Body of pancreas (tissue), 4 donors: Measurements from ENCODE around the gene CD22.

Source experiments
- POLR2A ChIP-seq, 3 donors: fragments of 450-650 bp; IDR thresholded peaks; one replicate each; pipeline ENCODE4 v1.6.1; 2016; ENCODE audit warnings: antibody characterized with exemption in 3 of 3, mild to moderate bottlenecking in 2 of 3
- TF ChIP-seq, protein P1 (sequence below), 7 experiments: fragments of 450-650 bp in 4 of 7; fragments of 200-600 bp in 3 of 7; sonication (generic) in 3 of 7; IDR thresholded peaks; one replicate each; pipeline ENCODE4 v1.5.1; 2016 to 2019; ENCODE audit warnings: antibody characterized with exemption in 7 of 7

DNA sequence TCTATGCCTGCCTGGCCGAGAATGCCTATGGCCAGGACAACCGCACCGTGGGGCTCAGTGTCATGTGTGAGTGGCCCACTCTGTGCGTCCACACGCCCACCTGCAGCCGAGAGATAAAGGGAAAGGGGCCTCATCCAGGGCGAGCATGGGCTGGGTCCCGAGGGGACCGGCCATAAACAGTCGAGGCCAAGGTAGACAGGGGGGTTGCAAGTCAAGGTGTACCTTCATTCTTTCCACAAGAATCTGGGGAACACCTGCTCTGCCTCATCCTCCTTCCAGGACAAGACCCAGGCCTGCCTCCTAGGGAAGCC lies 28.7 kb upstream of the CD22 start:
- TF ChIP-seq POLR2A (IDR thresholded peaks at IDR 0.05): no peak
- TF ChIP-seq, protein P1, sequence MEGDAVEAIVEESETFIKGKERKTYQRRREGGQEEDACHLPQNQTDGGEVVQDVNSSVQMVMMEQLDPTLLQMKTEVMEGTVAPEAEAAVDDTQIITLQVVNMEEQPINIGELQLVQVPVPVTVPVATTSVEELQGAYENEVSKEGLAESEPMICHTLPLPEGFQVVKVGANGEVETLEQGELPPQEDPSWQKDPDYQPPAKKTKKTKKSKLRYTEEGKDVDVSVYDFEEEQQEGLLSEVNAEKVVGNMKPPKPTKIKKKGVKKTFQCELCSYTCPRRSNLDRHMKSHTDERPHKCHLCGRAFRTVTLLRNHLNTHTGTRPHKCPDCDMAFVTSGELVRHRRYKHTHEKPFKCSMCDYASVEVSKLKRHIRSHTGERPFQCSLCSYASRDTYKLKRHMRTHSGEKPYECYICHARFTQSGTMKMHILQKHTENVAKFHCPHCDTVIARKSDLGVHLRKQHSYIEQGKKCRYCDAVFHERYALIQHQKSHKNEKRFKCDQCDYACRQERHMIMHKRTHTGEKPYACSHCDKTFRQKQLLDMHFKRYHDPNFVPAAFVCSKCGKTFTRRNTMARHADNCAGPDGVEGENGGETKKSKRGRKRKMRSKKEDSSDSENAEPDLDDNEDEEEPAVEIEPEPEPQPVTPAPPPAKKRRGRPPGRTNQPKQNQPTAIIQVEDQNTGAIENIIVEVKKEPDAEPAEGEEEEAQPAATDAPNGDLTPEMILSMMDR (IDR thresholded peaks at IDR 0.05): no peak
